NOMO-1 treated with DMSO at 0.1 percent for 48 hours (cell line): ENCODE data around the gene KLK6.
A peak's percentile ranks its signal among the peaks of the same experiment; 100 is the strongest.

Experiments used
- DNase-seq: peaks from one replicate; lab custom pipeline; 2025; ENCODE audit not compliant: unreplicated experiment; lab: John Stamatoyannopoulos, UW

KLK6 gene

DNA sequence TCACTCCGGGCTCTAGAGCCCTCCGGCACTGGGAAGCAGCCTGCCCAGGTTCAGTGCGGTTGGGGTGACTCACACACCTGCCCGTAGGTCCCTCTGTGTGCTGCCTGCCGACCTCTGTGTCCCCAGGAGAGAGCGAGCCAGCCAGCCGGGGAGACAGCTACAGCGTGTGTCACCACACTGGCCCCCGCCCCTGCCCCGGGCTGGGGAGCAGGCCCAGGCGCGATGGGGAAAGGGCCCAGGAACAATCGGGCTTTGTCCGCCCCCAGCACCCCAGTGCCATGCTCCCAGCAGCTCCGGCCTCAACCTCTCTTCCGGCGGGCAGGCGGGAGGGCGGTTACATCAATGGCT is at the start of gene KLK6:
Gene KLK6 (minus strand): TSS at position 179 of the 348 bp plus-strand sequence. CDS start 1,487 bp downstream, outside the sequence.
- DNase-seq: no peak

DNA sequence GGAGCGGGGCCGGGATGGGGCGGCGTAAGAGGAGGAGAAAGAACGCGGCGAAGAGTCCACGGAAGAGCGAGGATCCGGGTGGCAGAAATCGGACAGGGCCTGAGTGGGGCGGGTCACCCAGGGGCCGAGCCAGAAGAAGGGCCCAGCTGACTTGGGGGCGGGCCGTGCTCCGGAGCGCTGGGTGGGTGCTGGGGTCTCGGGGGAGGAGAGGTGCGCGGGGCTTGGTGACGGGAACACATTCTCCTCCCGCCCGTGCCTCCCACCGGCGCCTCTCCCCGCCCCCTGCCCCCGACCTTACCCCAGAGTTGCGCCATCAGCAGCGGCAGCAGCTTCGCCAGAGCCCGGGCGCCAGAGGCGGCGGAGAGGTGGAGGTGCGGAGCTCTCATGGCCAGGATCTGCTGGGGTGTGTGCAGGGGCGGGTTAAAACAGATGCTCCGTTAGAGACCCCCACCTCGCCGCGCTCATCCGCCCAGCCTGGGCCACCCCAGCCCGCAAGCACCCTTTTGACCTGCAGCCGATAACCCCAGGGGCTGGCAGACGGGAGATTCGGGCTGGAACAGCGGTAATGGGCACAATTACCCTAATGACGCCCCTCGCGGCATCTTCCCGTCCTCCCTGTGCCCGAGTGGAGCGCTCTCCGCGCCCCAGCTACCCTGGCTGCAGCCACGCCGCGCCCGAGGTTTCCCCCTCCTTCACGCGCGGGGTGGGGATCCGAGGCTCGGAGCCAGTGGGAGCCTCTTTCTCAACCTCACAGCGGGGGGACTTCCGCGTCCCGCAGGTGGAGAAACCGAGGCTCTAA is 49.6 kb upstream of the KLK6 start:
- peak; percentile 7 for DNase-seq

- DNase-seq: peak; percentile 28
Measured at GRCh38 chr19:51016798-51017683, 47.6 kb upstream of the KLK6 start.

DNA sequence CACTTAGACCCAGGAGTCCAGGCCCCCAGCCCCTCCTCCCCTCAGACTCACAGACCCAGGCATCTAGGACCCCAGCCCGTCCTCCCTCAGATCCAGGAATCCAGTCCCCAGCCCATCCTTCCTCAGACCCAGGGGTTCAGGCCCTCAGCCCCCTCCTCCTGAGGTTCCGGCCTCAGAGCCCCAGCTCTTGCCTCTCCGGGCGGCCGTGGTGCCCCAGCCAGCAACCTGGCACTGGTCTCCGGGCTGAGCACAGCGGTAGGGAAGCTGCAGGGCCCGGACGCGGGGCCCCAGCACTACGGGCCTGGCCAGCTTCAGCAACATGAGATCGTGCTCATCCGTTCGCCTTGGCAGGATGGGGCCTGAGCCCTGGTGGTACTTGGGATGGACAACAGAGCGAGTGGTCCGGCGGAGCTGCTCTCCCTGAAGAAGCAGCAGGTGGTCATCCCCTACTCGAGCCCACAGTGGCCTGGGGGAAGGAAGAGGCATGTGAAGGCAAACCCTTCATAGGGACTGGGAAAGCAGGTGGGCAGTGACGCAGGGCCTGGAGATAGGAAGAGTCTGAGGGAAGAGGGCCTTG is 46.4 kb upstream of the KLK6 start:
- DNase-seq: no peak

- DNase-seq: no peak
Measured at GRCh38 chr19:51014242-51014641, 44.9 kb upstream of the KLK6 start.

GRCh38 chr19:51012661-51013190 is 43.3 kb upstream of the KLK6 start:
- no peak for DNase-seq

GRCh38 chr19:51010066-51010795 is 40.8 kb upstream of the KLK6 start:
- no peak for DNase-seq

DNA sequence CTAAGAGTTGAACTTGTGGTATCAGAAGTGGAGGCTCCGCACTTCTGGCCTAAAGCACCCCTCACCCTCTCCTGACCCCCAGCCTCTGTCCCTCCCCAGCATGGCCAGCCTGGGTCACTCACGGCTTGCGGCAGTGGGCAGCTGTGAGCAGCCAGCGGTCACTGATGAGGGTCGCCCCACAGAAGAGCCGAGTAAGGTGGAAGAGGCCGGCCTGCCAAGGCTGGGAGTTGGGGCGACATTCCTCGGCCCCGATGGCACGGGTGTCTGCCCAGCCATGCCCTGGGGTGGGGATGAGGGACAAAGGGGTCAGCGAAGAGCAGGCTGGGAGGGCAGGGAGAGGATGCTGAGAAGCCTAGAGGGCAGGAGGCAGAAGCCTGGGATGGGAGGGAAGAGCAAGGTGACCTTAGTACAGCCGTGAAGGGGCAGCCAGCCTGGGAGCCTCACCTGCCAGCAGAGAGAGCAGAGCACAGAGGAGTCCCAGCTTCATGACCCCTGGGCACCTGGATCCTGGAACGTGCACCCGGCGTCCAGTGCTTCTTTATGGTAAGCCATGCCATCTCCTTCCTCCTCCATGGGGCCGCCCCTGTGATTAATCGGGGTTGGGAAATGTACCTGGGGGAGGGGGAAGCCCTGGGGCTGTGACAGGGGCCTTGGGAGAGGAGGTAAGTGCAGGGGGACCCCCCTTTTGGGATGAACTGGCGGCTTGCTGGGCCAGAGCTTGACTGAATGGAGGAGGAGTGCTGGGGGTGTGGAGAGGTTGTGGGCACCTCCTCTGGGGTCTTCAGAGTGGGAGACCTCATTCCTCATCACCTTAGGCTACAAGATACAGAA is 39.9 kb upstream of the KLK6 start:
- DNase-seq: no peak

DNA sequence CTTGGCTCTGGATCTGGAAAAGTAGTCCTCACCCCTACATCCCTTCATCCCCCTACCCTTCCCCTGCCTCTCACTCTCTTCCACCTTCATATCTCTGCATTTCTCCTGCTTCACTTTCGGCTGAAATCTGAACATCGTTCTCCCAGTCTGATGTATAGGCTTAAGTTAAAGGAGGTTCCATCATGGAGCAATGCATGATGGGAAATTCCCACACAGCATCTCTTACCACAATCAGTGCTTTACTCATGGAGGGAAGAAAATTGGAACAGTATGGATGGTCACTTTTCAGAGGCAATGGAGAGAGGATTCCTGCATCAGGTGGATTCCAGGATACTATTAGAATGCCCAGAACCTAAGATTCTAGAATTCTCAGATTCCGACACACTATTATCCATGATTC is 38.1 kb upstream of the KLK6 start:
- DNase-seq: no peak

DNA sequence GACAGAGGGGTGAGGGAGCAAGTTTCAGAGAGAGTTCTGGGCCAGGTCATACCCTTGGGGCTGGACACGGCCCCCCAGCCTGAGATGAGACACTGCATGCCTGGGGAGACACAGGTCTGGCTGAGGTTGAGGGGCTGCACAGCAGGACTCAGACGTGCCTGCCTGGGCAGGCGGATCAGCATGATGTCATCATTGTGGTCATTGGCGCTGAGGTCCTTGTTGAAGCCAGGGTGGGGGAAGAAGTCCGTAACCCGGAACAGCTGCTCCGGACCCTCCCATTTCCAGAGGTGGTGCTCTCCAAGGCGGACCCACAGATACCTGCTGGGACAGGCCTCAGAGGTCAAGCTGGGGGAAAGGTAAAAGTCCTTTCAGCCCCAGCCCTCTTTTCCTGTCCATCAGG is 37.0 kb upstream of the KLK6 start:
- no peak for DNase-seq

DNA sequence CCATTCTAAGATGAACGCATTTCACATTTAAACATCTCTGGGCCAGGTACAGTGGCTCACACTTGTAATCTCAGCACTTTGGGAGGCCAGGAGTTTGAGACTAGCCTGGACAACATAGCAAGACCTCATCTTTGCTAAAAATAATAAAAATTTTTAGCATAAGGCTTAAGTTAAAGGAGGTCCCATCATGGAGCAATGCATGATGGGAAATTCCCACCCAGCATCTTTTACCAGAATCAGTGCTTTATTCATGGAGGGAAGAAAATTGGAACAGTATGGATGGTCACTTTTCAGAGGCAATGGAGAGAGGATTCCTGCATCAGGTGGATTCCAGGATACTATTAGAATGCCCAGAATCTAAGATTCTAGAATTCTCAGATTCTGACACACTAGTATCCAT is 35.9 kb upstream of the KLK6 start:
- no peak for DNase-seq

- no peak for DNase-seq
Measured at GRCh38 chr19:51003316-51003715, 33.9 kb upstream of the KLK6 start.

GRCh38 chr19:51002542-51003311 is 33.3 kb upstream of the KLK6 start:
- DNase-seq: no peak

- no peak for DNase-seq
Measured at GRCh38 chr19:51002089-51002532, 32.7 kb upstream of the KLK6 start.

- DNase-seq: no peak
Measured at GRCh38 chr19:51001515-51001914, 32.1 kb upstream of the KLK6 start, which contains the start of gene KLK8. KLK8 (minus strand) TSS chr19:51001604; CDS start chr19:51001167, 437 bp downstream.

DNA sequence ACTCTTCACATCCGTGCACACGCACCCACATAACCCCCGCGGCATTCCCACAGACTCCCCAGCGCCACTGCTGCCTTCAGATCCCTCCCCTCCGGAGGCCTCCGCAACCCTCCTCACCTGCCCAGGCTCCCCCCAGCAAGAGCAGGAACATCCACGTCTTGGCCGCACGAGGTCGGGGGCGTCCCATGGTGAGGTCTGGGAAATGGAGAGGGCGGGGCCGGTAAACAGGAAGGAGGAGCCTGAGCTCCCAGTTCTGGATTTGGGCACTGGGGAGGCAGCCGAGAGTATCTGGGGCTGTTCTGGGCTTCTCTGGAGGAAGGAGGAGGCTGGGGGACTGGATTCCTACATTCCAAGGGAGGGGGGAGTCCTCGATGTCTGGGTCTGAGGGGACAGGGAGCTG is 31.6 kb upstream of the KLK6 start:
- no peak for DNase-seq

DNA sequence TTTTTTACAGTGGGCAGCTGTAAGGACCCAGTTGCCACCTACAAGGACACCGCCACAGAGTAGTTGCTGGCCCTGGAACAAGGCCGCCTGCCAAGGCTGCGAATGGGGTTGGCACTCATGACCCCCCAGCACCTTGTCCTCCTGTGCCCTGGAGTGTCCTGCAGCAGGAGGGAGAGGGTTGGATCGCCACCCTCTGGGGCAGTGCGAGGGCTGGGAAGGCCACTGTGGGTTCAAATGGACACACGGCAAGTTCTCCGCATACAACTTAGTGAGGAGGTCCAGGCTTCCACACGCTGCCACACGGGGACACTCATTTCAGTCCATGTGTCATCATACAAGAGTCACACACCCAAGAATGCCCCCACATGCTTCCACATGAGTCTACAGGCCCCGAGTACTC is 31.0 kb upstream of the KLK6 start:
- DNase-seq: no peak

GRCh38 chr19:50998686-50999085 is 29.3 kb upstream of the KLK6 start:
- no peak for DNase-seq

DNA sequence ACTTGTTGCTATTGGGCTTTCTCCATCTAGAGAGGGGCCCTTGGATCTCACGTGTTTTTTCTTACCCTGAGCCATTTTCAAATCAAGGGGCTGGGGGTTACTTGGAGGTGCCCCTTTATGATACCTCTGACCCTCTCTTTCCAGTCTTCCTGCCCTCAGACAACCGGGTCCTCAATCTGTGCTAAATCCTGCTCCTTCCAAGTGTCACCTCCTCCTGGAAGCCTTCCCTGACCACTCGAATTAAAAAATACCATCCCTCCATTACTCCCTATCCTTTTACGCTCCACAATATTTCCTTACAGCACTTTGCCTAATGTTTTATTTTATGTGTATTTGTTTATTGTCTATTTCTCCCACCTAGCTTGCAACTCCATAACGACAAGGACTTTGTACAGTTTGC is 28.7 kb upstream of the KLK6 start:
- DNase-seq: no peak
